K562 (cell line): ENCODE results near the gene UBXN10. TPM values are rescaled to one million over a fixed set of nuclear protein-coding genes. Genes with fewer than 3 reads are reported as not detected.
A peak's percentile ranks its signal among the peaks of the same experiment; 100 is the strongest.

Experiments used
- CBX1 ChIP-seq: sonication (generic); IDR thresholded peaks from 2 replicates; pipeline ENCODE4 v1.6.1; 2016; ENCODE audit warnings: antibody characterized with exemption, low read depth, mild to moderate bottlenecking
- CEBPB ChIP-seq: fragments of 450-650 bp; IDR thresholded peaks from 2 replicates; pipeline ENCODE4 v1.6.1; 2016; ENCODE audit warnings: missing genetic modification characterization, missing compliant biosample characterization
- HDAC1 ChIP-seq, 2 experiments: fragments of 450-650 bp; IDR thresholded peaks; 2 replicates each; pipeline ENCODE4 v1.6.1; 2016 to 2017; ENCODE audit warnings: inconsistent platforms in 1 of 2, mild to moderate bottlenecking in 1 of 2, moderate library complexity in 1 of 2
- NEUROD1 ChIP-seq: fragments of 150-350 bp; IDR thresholded peaks from 2 replicates; pipeline ENCODE4 v1.6.1; 2014; ENCODE audit warnings: borderline replicate concordance, low read length, low read depth; ENCODE audit not compliant: partially characterized antibody
- PHTF2 ChIP-seq: fragments of 250-450 bp; sonication (Bioruptor Pico); IDR thresholded peaks from 2 replicates; pipeline ENCODE4 v1.5.0; 2021; ENCODE audit warnings: mild to moderate bottlenecking
- RBM17 ChIP-seq: fragments of 200-400 bp; formaldehyde crosslinking; IDR thresholded peaks from 2 replicates; pipeline ENCODE4 v1.6.1; 2017; ENCODE audit warnings: low read depth, mild to moderate bottlenecking, low read length, borderline replicate concordance
- TFAP4 ChIP-seq: sonication (generic); formaldehyde crosslinking; IDR thresholded peaks from 2 replicates; pipeline ENCODE4 v1.8.0; 2022; ENCODE audit warnings: missing genetic modification reagents, mild to moderate bottlenecking, moderate library complexity, borderline replicate concordance
- TRIM28 ChIP-seq: fragments of 450-650 bp; IDR thresholded peaks from 2 replicates; pipeline ENCODE4 v1.6.1; 2017
- ZNF143 ChIP-seq: sonication (generic); formaldehyde crosslinking; IDR thresholded peaks from 2 replicates; pipeline ENCODE4 v1.9.0; 2022; ENCODE audit warnings: mild to moderate bottlenecking, missing genetic modification reagents
- ZNF280B ChIP-seq: fragments of 250-450 bp; sonication (Bioruptor Pico); IDR thresholded peaks from 2 replicates; pipeline ENCODE4 v1.5.1; 2021; ENCODE audit warnings: mild to moderate bottlenecking
- ZNF436 ChIP-seq: fragments of 250-450, 450-650 bp; sonication (Bioruptor Pico); formaldehyde crosslinking; IDR thresholded peaks from 2 replicates; pipeline ENCODE4 v1.7.0; 2020; ENCODE audit warnings: mild to moderate bottlenecking
- ZNF57 ChIP-seq: fragments of 450-650 bp; formaldehyde crosslinking; IDR thresholded peaks from 2 replicates; pipeline ENCODE4 v1.4.0; 2020; ENCODE audit warnings: mild to moderate bottlenecking, moderate library complexity
- polyA plus RNA-seq, 8 experiments: library from polyadenylated mRNA; depleted of rRNA in 4 of 8; stranded (reverse) in 5 of 8; unstranded in 3 of 8; fragments of >200 nt; fragmentation: Nextera tagmentation in 2 of 8; fragmentation: Illumina TruSeq in 1 of 8; extraction: Ambion mirVana in 2 of 8; extraction: Trizol in 1 of 8; gene quantifications; 2 replicates each; pipeline versions ENCODE4 v1.2.1 to v1.2.3, GENCODE V29; 2011 to 2014; ENCODE audit warnings: inconsistent platforms in 1 of 8, missing spikeins in 1 of 8
- total RNA-seq, 7 experiments: library from RNA; depleted of rRNA in 6 of 7; stranded (reverse); fragments of >200 nt in 6 of 7; fragmentation: Illumina TruSeq in 2 of 7; extraction: Trizol in 2 of 7; gene quantifications; 2 replicates each; pipeline versions ENCODE4 v1.2.1 to v1.2.3, GENCODE V29; 2011 to 2021; ENCODE audit warnings: low replicate concordance in 1 of 7
- TF ChIP-seq, protein P1 (sequence below): sonication (generic); formaldehyde crosslinking; IDR thresholded peaks from 2 replicates; pipeline ENCODE4 v1.8.1; 2023; ENCODE audit warnings: missing genetic modification reagents, mild to moderate bottlenecking, borderline replicate concordance
- TF ChIP-seq, protein P2 (sequence below): fragments of 450-650 bp; IDR thresholded peaks from one replicate; pipeline ENCODE4 v1.6.1; 2018; ENCODE audit warnings: mild to moderate bottlenecking, moderate library complexity; ENCODE audit not compliant: partially characterized antibody
- TF ChIP-seq, protein P3 (sequence below): IDR thresholded peaks from 2 replicates; pipeline ENCODE4 v1.6.1; 2011; ENCODE audit not compliant: insufficient read length; ENCODE audit errors: extremely low read depth
- TF ChIP-seq, protein P4 (sequence below): IDR thresholded peaks from 2 replicates; pipeline ENCODE4 v1.6.1; 2014; ENCODE audit warnings: antibody characterized with exemption

UBXN10 gene
- total and polyA plus RNA-seq, 9 of the 15 experiments (the other 6 are each of a cell fraction or from before 2014, with no cell fraction given), result 10.7 to 17.7 (median 13.6) TPM

GRCh38 chr1:20179371-20180128 lies 6.3 kb upstream of the UBXN10 start (continued):
- TF ChIP-seq ZNF280B (CRISPR knock-in tag) (no peak), CBX1 (no peak), TRIM28 (no peak), TFAP4 (CRISPR knock-in tag) (no peak), RBM17 (no peak), PHTF2 (CRISPR knock-in tag) (no peak), NEUROD1 (no peak), CEBPB (tag) (no peak), HDAC1 (IDR thresholded peaks at IDR 0.05) (no peak), ZNF436 (no peak), ZNF57 (CRISPR knock-in tag) (no peak), ZNF143 (CRISPR knock-in tag) (0 out of 2 replicates have a peak, but pooled peaks have one; percentile 17)
- TF ChIP-seq, protein P1, sequence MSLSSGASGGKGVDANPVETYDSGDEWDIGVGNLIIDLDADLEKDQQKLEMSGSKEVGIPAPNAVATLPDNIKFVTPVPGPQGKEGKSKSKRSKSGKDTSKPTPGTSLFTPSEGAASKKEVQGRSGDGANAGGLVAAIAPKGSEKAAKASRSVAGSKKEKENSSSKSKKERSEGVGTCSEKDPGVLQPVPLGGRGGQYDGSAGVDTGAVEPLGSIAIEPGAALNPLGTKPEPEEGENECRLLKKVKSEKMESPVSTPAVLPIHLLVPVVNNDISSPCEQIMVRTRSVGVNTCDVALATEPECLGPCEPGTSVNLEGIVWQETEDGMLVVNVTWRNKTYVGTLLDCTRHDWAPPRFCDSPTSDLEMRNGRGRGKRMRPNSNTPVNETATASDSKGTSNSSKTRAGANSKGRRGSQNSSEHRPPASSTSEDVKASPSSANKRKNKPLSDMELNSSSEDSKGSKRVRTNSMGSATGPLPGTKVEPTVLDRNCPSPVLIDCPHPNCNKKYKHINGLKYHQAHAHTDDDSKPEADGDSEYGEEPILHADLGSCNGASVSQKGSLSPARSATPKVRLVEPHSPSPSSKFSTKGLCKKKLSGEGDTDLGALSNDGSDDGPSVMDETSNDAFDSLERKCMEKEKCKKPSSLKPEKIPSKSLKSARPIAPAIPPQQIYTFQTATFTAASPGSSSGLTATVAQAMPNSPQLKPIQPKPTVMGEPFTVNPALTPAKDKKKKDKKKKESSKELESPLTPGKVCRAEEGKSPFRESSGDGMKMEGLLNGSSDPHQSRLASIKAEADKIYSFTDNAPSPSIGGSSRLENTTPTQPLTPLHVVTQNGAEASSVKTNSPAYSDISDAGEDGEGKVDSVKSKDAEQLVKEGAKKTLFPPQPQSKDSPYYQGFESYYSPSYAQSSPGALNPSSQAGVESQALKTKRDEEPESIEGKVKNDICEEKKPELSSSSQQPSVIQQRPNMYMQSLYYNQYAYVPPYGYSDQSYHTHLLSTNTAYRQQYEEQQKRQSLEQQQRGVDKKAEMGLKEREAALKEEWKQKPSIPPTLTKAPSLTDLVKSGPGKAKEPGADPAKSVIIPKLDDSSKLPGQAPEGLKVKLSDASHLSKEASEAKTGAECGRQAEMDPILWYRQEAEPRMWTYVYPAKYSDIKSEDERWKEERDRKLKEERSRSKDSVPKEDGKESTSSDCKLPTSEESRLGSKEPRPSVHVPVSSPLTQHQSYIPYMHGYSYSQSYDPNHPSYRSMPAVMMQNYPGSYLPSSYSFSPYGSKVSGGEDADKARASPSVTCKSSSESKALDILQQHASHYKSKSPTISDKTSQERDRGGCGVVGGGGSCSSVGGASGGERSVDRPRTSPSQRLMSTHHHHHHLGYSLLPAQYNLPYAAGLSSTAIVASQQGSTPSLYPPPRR (CRISPR knock-in tag), result no peak
- TF ChIP-seq, protein P2, sequence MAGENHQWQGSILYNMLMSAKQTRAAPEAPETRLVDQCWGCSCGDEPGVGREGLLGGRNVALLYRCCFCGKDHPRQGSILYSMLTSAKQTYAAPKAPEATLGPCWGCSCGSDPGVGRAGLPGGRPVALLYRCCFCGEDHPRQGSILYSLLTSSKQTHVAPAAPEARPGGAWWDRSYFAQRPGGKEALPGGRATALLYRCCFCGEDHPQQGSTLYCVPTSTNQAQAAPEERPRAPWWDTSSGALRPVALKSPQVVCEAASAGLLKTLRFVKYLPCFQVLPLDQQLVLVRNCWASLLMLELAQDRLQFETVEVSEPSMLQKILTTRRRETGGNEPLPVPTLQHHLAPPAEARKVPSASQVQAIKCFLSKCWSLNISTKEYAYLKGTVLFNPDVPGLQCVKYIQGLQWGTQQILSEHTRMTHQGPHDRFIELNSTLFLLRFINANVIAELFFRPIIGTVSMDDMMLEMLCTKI, result no peak
- TF ChIP-seq, protein P3, sequence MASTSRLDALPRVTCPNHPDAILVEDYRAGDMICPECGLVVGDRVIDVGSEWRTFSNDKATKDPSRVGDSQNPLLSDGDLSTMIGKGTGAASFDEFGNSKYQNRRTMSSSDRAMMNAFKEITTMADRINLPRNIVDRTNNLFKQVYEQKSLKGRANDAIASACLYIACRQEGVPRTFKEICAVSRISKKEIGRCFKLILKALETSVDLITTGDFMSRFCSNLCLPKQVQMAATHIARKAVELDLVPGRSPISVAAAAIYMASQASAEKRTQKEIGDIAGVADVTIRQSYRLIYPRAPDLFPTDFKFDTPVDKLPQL, result no peak
- TF ChIP-seq, protein P4, sequence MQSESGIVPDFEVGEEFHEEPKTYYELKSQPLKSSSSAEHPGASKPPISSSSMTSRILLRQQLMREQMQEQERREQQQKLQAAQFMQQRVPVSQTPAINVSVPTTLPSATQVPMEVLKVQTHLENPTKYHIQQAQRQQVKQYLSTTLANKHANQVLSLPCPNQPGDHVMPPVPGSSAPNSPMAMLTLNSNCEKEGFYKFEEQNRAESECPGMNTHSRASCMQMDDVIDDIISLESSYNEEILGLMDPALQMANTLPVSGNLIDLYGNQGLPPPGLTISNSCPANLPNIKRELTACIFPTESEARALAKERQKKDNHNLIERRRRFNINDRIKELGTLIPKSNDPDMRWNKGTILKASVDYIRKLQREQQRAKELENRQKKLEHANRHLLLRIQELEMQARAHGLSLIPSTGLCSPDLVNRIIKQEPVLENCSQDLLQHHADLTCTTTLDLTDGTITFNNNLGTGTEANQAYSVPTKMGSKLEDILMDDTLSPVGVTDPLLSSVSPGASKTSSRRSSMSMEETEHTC, result no peak
